Fibroblast of skin of abdomen (primary cell): Measurements from ENCODE around the gene RICTOR.
"Not testable (repeated sequence)": the region's sequence is repeated elsewhere in the genome, so short reads cannot be mapped to it uniquely, and the experiment has no call there.

ENCODE experiments used
- DNase-seq: peaks from one replicate; pipeline ENCODE4 v3.0.0-alpha.2; 2013

The RICTOR gene

GRCh38 chr5:39009981-39010380 lies 64.2 kb downstream of the RICTOR start:
- no peak for DNase-seq

GRCh38 chr5:39009280-39009679 lies 64.9 kb downstream of the RICTOR start:
- no peak for DNase-seq

- no peak for DNase-seq
Measured at GRCh38 chr5:39006650-39007049, 67.5 kb downstream of the RICTOR start.

GRCh38 chr5:39005566-39006232 lies 68.5 kb downstream of the RICTOR start:
- no peak for DNase-seq

GRCh38 chr5:39001683-39002082 lies 72.5 kb downstream of the RICTOR start:
- DNase-seq: no peak

DNA sequence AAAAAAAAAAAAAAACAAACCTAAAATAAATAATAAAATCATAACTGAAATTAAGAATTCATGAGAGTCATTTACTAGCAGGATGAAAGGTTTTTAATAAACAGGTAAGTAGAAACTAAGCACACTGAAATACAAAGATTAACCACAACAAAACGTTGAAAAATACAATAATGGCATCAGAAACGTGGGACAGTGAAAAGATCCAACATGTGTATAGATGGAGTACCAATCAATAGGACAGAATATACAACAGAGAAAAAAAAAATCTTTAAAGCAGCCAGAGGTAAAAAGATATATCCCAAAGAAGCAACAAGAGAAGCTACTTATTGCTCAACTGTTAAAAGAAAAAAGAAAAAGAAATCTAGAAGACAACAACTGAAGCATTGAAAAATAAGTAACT lies 75.2 kb downstream of the RICTOR start:
- DNase-seq: no peak

GRCh38 chr5:38997591-38997990 lies 76.6 kb downstream of the RICTOR start:
- no peak for DNase-seq

DNA sequence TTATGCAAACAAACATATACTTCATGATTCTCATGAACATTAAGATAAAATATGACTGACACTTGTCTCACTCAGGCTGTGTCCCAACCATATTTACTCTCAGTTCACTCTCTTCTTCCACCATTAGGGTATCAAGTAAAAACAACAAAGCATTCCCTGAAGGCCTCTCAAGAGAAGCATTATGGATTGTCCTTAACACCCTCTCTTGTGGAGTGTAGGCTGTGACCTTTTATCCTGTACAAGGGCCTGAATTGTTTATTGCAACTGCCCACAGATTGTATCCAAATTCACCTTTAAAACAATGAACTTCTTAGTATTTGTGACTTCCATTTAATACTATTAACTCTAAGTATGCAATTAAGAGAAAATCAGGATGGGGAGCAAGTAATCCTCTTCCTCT lies 78.1 kb downstream of the RICTOR start:
- DNase-seq: no peak

DNA sequence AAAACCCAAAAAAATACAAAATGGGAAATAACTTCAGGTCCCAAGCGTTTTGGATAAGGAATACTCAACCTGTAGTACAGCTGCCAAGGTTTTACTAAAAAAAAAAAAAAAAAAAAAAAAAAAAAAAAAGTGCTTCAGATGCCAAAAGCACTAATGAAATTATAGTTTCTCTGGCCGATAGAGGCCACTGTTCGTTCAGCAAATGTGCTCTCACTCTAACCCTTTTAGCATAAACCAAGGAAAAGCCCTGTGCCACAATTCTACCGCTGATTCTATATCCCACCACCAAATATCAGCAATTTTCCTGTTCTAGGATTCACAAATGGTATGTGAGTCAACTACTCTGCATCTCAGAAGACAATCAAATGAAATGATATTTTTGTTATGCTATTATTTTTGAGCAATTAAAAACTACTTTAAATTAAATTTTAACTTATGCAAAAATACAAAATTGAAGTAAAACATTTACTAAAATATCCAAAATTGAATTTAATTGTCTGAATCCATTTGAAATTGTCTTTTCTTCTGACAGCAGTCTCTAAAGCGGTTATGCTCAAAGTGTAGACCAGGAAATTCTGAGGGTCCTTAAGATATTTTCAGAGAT lies 79.8 kb downstream of the RICTOR start:
- DNase-seq: peak; percentile 75

GRCh38 chr5:38989974-38990719 lies 84.1 kb downstream of the RICTOR start:
- not testable (repeated sequence) for DNase-seq

GRCh38 chr5:38985909-38986452 lies 88.2 kb downstream of the RICTOR start:
- DNase-seq: no peak

- no peak for DNase-seq
Measured at GRCh38 chr5:38979535-38979934, 94.7 kb downstream of the RICTOR start.

- no peak for DNase-seq
Measured at GRCh38 chr5:38978036-38978435, 96.2 kb downstream of the RICTOR start.

- DNase-seq: no peak
Measured at GRCh38 chr5:38968665-38969064, 105.5 kb downstream of the RICTOR start.

DNA sequence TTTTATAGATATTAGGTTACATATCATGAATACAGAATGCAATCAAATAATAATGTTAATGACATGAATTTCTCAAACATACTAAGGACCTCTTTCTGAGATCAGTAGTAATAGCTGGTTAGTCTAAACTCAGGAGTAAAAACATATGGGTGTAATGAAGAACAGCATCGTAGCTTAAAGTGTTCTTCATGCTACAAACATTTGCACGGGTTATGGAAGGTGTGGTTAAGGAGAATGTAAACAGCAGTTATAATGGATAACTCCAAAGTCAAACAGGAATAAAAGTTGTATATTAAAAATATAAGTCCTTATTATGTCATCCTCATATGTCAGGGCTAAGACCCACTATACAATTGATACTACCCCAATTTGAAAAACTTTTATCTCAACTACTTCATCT lies 112.5 kb downstream of the RICTOR start:
- DNase-seq: no peak

- DNase-seq: no peak
Measured at GRCh38 chr5:38953426-38954012, 120.7 kb downstream of the RICTOR start.

DNA sequence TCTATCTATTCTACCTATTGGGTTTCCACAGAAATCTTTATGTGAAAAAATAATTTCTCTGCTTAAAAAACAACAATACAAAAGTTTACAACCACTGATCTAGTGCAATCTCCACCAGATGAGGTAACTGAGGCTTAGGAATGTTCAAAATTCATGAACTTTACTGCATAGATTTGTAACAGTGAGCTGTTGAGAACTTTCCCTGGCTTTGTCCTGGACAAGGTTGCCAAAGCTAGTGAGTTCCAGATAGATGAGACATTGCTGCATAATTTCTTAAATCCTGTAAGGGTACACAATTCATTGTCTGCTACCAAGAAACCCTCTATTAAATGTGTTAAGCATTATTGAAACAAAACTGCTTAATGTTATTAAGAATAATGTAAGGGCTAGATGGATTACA lies 125.7 kb downstream of the RICTOR start:
- DNase-seq: peak; percentile 32

DNA sequence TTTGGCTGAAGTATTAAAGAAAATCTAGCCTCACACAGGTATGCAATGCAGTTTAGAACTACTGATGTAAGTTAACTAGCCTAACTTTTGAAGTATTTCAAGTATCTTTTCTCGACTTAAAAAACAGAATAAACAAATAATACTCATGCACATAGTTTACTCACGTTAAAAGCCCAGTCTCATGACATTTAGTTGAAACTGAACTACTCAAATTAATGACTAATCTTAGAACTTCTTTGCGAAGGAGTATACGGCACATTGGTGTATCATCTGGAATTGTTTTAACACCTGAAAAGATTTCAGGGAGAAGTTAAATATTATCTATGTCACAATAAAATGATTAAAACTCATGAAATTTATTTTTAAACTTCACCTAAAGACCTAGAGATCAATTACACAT lies 129.9 kb downstream of the RICTOR start:
- no peak for DNase-seq

- DNase-seq: no peak
Measured at GRCh38 chr5:38941912-38942311, 132.3 kb downstream of the RICTOR start.

- no peak for DNase-seq
Measured at GRCh38 chr5:38940230-38940858, 133.9 kb downstream of the RICTOR start.

- no peak for DNase-seq
Measured at GRCh38 chr5:38938973-38939372, 135.2 kb downstream of the RICTOR start.

DNA sequence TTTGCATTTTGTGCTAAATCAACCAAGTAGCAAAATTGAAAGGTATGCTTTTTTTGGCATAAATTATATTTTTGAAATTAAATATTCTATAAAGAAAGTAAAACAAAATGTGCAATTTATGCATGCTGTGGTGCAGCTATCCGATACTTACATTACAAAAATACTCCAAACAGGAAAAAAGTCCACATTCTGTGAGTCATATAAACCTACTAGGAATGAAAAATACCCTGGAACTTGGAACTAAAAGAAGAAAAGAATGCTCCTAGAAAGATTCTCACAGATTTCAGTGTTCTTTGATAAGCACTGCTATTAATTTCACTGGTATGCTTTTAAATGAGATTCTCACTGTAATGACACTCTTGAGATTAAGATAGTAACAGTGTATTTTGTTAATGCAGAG lies 135.8 kb downstream of the RICTOR start:
- DNase-seq: peak; percentile 15

- no peak for DNase-seq
Measured at GRCh38 chr5:38936269-38936668, 137.9 kb downstream of the RICTOR start.
